HG02678 (cell line): ENCODE measurements around the gene ADK.

ENCODE experiments used
- ATAC-seq: cut with Tn5 transposase; IDR thresholded peaks from one replicate; pipeline ENCODE4 v1.9.1; 2021; ENCODE audit warnings: mild to moderate bottlenecking, moderate library complexity; ENCODE audit not compliant: unreplicated experiment

ADK gene

GRCh38 chr10:74755273-74755672 is 604.3 kb downstream of the ADK start:
- ATAC-seq, result no peak
